Stomach (tissue), 4 donors: ENCODE measurements around the gene GRIP2.

ENCODE experiments used
- EP300 ChIP-seq: sonication (generic); formaldehyde crosslinking; IDR thresholded peaks from one replicate; pipeline ENCODE4 v1.6.1; 2017; ENCODE audit warnings: antibody characterized with exemption
- POLR2A ChIP-seq, 4 donors: fragments of 450-650 bp; IDR thresholded peaks; one replicate each; pipeline ENCODE4 v1.6.1; 2016; ENCODE audit warnings: antibody characterized with exemption in 4 of 4, control low read depth in 2 of 4, mild to moderate bottlenecking in 1 of 4, moderate library complexity in 1 of 4
- POLR2AphosphoS5 ChIP-seq, 3 donors: sonication (generic); formaldehyde crosslinking; IDR thresholded peaks; one replicate each; pipeline ENCODE4 v1.6.1; 2016; ENCODE audit warnings: antibody characterized with exemption in 3 of 3
- TF ChIP-seq, protein P1 (sequence below), 7 experiments: fragments of 450-650 bp in 4 of 7; fragments of 200-600 bp in 3 of 7; sonication (generic) in 3 of 7; IDR thresholded peaks; one replicate each; pipeline ENCODE4 v1.5.1; 2016 to 2019; ENCODE audit warnings: antibody characterized with exemption in 7 of 7, control low read depth in 2 of 7, mild to moderate bottlenecking in 1 of 7

DNA sequence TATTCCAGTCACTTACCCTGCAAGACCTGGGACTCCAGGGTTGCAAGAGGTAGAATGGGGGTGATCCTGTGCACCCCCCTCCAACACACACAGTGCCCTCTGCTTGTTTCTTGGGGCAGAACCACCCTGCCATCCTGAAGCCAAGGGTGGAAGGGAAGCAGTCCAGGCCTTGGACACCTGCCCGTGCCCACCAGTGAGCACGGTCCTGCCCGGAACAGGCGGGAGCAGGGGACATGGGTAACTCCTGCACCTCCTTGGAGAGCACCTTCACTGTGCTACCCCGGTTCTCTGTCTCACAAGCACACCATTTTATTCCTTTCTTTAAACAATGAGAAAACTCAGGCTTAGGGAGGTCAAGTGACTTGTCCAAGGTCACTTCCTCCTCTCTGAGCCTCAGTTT is 80.8 kb downstream of the GRIP2 start:
- TF ChIP-seq EP300 (no peak), POLR2AphosphoS5 (IDR thresholded peaks at IDR 0.05) (no peak), POLR2A (IDR thresholded peaks at IDR 0.05) (no peak)
- TF ChIP-seq, protein P1, sequence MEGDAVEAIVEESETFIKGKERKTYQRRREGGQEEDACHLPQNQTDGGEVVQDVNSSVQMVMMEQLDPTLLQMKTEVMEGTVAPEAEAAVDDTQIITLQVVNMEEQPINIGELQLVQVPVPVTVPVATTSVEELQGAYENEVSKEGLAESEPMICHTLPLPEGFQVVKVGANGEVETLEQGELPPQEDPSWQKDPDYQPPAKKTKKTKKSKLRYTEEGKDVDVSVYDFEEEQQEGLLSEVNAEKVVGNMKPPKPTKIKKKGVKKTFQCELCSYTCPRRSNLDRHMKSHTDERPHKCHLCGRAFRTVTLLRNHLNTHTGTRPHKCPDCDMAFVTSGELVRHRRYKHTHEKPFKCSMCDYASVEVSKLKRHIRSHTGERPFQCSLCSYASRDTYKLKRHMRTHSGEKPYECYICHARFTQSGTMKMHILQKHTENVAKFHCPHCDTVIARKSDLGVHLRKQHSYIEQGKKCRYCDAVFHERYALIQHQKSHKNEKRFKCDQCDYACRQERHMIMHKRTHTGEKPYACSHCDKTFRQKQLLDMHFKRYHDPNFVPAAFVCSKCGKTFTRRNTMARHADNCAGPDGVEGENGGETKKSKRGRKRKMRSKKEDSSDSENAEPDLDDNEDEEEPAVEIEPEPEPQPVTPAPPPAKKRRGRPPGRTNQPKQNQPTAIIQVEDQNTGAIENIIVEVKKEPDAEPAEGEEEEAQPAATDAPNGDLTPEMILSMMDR (IDR thresholded peaks at IDR 0.05), result no peak
